ENCODE results near the gene AGO1. TPM values are rescaled to one million over a fixed set of nuclear protein-coding genes. Genes with fewer than 3 reads are reported as not detected.

The AGO1 gene
- total and polyA plus RNA-seq, 2 of the 8 experiments (the other 6 are each of a cell fraction or from before 2014, with no cell fraction given) = 15.1 to 73.7 TPM

DNA sequence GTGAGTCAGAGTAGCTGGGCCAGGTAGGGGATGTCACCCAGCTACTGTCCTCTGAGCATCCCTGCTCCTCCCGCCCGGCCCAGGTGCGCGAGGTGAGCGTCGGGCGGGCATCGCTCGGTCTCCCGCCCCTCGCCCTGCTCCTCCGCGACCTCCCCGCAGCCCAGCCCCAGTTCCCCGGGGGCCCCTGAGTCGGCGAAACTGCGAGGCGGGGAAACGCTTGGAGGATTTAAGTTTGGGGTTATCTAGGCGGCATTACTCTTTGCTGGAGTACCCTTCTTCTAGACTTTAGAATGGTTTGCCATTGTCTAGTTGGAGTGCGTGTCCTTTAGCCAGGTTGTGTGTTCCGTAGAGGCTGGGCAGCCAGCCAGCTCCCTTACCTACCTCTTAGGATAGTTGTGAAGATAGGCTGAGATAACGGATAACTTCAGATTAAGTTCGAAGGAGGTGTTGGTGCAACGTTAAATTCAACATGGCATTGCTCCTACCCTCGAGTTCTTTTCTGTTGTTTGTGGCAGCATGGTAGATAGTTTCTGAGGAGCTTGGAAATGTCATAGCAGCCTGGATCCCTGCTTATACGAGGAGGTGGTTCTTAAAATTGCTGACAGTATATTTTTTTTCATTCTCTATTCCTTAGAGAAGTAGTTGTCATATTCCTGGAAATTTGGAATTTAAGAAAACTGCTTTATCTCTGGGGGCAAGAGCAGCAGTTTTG, 48.6 kb downstream of the AGO1 start:
- Histone ChIP-seq H3K18ac (ENCODE audit: extremely low read depth, low read length) (peak overlapping the region; percentile 92), H3K4me3 (ENCODE audit: extremely low read depth in 1 of 4, insufficient read depth in 2 of 4, low read depth in 3 of 4, low read length in 4 of 4) (peak overlapping the region; percentile 85 to 92 (median 90)), H3K27me3 (replicated peaks in 1 of 4; ENCODE audit: control insufficient read depth in 3 of 4, extremely low read depth in 1 of 4, insufficient read depth in 3 of 4, low read length in 3 of 4) (no peaks in the 10 kb centered on the region), H2BK12ac (ENCODE audit: low read depth, low read length) (no peak overlapping the region), H4K20me1 (replicated peaks in 1 of 2; ENCODE audit: control insufficient read depth in 1 of 2, insufficient read depth in 2 of 2, low read length in 2 of 2) (no peaks in the 10 kb centered on the region), H3K79me1 (ENCODE audit: low read depth, low read length) (no peaks in the 10 kb centered on the region; the same call in 1 of the 2 replicates), H3K4me1 (replicated peaks in 1 of 4; ENCODE audit: control insufficient read depth in 3 of 4, insufficient read depth in 4 of 4, low read length in 3 of 4) (peaks cover 0 to 4% (median 0%) of the 10 kb centered on the region in 4 experiments; a peak in 2 of 7 replicates), H3K14ac (ENCODE audit: insufficient read length) (no peak overlapping the region), H3K9me3 (ENCODE audit: insufficient read depth in 2 of 2, low read depth in 1 of 2, low read length in 1 of 2) (no peaks in the 10 kb centered on the region), H2AFZ (ENCODE audit: low read length) (peak overlapping the region; percentile 30), H3K56ac (replicated peaks; ENCODE audit: insufficient read length, low read depth, low read length) (peak overlapping the region; percentile 83), H4K8ac (ENCODE audit: extremely low read depth, insufficient read depth, low read length) (peak overlapping the region; percentile 95), H2BK120ac (replicated peaks; ENCODE audit: low read depth, low read length) (no peak overlapping the region), H3K36me3 (ENCODE audit: control insufficient read depth in 2 of 4, insufficient read depth in 4 of 4, low read length in 3 of 4) (no peaks in the 10 kb centered on the region), H2BK5ac (ENCODE audit: low read depth, low read length) (peak overlapping the region; percentile 83; the same call in 1 of the 2 replicates), H3K79me2 (ENCODE audit: control insufficient read depth in 1 of 2, insufficient read depth in 2 of 2, low read length in 2 of 2) (peaks cover 3 to 52% of the 10 kb centered on the region in 2 experiments), H3K4me2 (ENCODE audit: insufficient read depth in 1 of 2, low read depth in 2 of 2, low read length in 2 of 2) (peak overlapping the region; percentile 78 to 85), H4K91ac (replicated peaks; ENCODE audit: insufficient read length, low read length) (peak overlapping the region; percentile 46), H2BK15ac (ENCODE audit: low read length) (no peak overlapping the region), H2AK5ac (ENCODE audit: low read depth, low read length) (no peak overlapping the region), H3K9ac (replicated peaks in 1 of 4; ENCODE audit: extremely low read depth in 1 of 4, low read depth in 3 of 4, low read length in 3 of 4) (peak overlapping the region; percentile 75 to 89 (median 80)), H2BK20ac (ENCODE audit: low read length) (no peak overlapping the region), H3K4ac (replicated peaks; ENCODE audit: insufficient read length, low read depth, low read length) (no peak overlapping the region), H3K23me2 (ENCODE audit: low read depth, low read length) (0 out of 2 replicates have a peak, but pooled peaks cover 6% of the 10 kb centered on the region), H3K23ac (ENCODE audit: insufficient read length) (no peak overlapping the region), H3K27ac (ENCODE audit: low read depth, low read length) (peak overlapping the region; percentile 86), H4K5ac (ENCODE audit: insufficient read length, low read depth, low read length) (peak overlapping the region; percentile 97)
- ChIA-PET CTCF (ENCODE audit: partially characterized antibody) (interaction anchor here (0.6 to 1.4 kb wide), 5 partner anchors 12 to 156 kb away, joined by 3 to 4 read pairs (median 3); no protein-coding TSS in a partner anchor), POLR2A (ENCODE audit: partially characterized antibody) (interaction anchor here (0.8 to 2.6 kb wide), 16 partner anchors 10 to 290 kb away, joined by 3 to 20 read pairs (median 4); partner anchors contain the start of genes AGO1 and CLSPN)
- 2% methylated on average over 20 of the region's 28 CpGs; no CpG with 5 or more reads in 1 of the 2 experiments for WGBS, 2 experiments (ENCODE audit: extremely low coverage in 1 of 2, insufficient coverage in 1 of 2, insufficient read length in 1 of 2, insufficient replicate concordance in 2 of 2, low coverage in 1 of 2, low lambda C conversion rate in 2 of 2, missing lambda C conversion rate in 1 of 2)
- DNase-seq (ENCODE audit: low read depth in 1 of 2, low spot score in 2 of 2) (no peak), FAIRE-seq (no peak)
- no peak for TF ChIP-seq SAP30 (IDR thresholded peaks at IDR 0.05; ENCODE audit: insufficient read depth, insufficient replicate concordance, low read length)
- TF ChIP-seq SIN3A (conservative IDR thresholded peaks at IDR 0.05 in 1 of 2, IDR thresholded peaks at IDR 0.05 in 1 of 2; ENCODE audit: low read depth in 1 of 2, low read length in 2 of 2) = 0 out of 4 replicates have a peak, but pooled peaks of 1 of the 2 experiments have one; percentile 7
- TF ChIP-seq SRF (IDR thresholded peaks at IDR 0.05; ENCODE audit: low read depth, low read length) = no peak
- no peak for TF ChIP-seq BRCA1 (IDR thresholded peaks at IDR 0.05; ENCODE audit: low read depth, low read length)
- TF ChIP-seq CEBPB (IDR thresholded peaks at IDR 0.05; ENCODE audit: low read depth, low read length) = no peak
- peak; percentile 37; the same call in 1 of the 2 replicates for TF ChIP-seq MAFK (IDR thresholded peaks at IDR 0.05; ENCODE audit: low read depth, low read length)
- TF ChIP-seq SIX5 (IDR thresholded peaks at IDR 0.05; ENCODE audit: low read depth, low read length) = no peak
- TF ChIP-seq RFX5 (IDR thresholded peaks at IDR 0.05; ENCODE audit: borderline replicate concordance, low read depth, low read length) = no peak
- 0 out of 2 replicates have a peak, but pooled peaks have one; percentile 2 for TF ChIP-seq PHF8 (conservative IDR thresholded peaks at IDR 0.05; ENCODE audit: low read depth, low read length)
- TF ChIP-seq ASH2L (IDR thresholded peaks at IDR 0.05; ENCODE audit: low read length) = peak; percentile 77
- no peak for TF ChIP-seq RAD21 (IDR thresholded peaks at IDR 0.05 in 1 of 2, conservative IDR thresholded peaks at IDR 0.05 in 1 of 2; ENCODE audit: low read depth in 2 of 2, low read length in 2 of 2)
